ENCODE results near the gene PLK5. TPM values are rescaled to one million over a fixed set of nuclear protein-coding genes. Genes with fewer than 3 reads are reported as not detected.
"Not testable (repeated sequence)": the region's sequence is repeated elsewhere in the genome, so short reads cannot be mapped to it uniquely, and the experiment has no call there.

The PLK5 gene
- total RNA-seq, 1 donor from 2014 or later, result not detected

GRCh38 chr19:1538978-1539377 lies 15.1 kb downstream of the PLK5 start:
- Mint-ChIP-seq H3K9me3 (no peaks in the 10 kb centered on the region), H3K4me3 (no peak overlapping the region), H3K27me3 (ENCODE audit: low read depth) (peaks cover 18% of the 10 kb centered on the region), H3K27ac (ENCODE audit: unreplicated experiment) (no peak overlapping the region), H3K36me3 (ENCODE audit: low read depth) (no peaks in the 10 kb centered on the region), H3K4me1 (no peaks in the 10 kb centered on the region)
- DNase-seq (ENCODE audit: low read depth, low spot score), result no peak
- TF ChIP-seq CTCF (conservative IDR thresholded peaks at IDR 0.05), result no peak

- H3K4me1 Mint-ChIP-seq; H3K4me3 Mint-ChIP-seq; H3K9me3 Mint-ChIP-seq; DNase-seq (ENCODE audit: low read depth, low spot score); H3K36me3 Mint-ChIP-seq (ENCODE audit: low read depth); H3K27ac Mint-ChIP-seq (ENCODE audit: unreplicated experiment): not testable (repeated sequence)
- peaks cover 21% of the 10 kb centered on the region for H3K27me3 Mint-ChIP-seq (ENCODE audit: low read depth)
Observed at GRCh38 chr19:1539749-1540148, 15.9 kb downstream of the PLK5 start.

- no peak overlapping the region for H3K4me3 Mint-ChIP-seq
- H3K4me1 Mint-ChIP-seq, result no peaks in the 10 kb centered on the region
- DNase-seq (ENCODE audit: low read depth, low spot score), result no peak
- H3K36me3 Mint-ChIP-seq (ENCODE audit: low read depth), result no peaks in the 10 kb centered on the region
- no peaks in the 10 kb centered on the region for H3K9me3 Mint-ChIP-seq
- no peak overlapping the region for H3K27ac Mint-ChIP-seq (ENCODE audit: unreplicated experiment)
- TF ChIP-seq CTCF (conservative IDR thresholded peaks at IDR 0.05), result no peak
- peaks cover 22% of the 10 kb centered on the region for H3K27me3 Mint-ChIP-seq (ENCODE audit: low read depth)
Observed at GRCh38 chr19:1540365-1540925, 16.6 kb downstream of the PLK5 start.

- TF ChIP-seq CTCF (conservative IDR thresholded peaks at IDR 0.05), result no peak
- Mint-ChIP-seq H3K4me1 (no peaks in the 10 kb centered on the region), H3K4me3 (no peak overlapping the region), H3K36me3 (ENCODE audit: low read depth) (peaks cover 4% of the 10 kb centered on the region), H3K27ac (ENCODE audit: unreplicated experiment) (no peak overlapping the region), H3K27me3 (ENCODE audit: low read depth) (peaks cover 20% of the 10 kb centered on the region), H3K9me3 (no peaks in the 10 kb centered on the region)
- no peak for DNase-seq (ENCODE audit: low read depth, low spot score)
Observed at GRCh38 chr19:1549332-1549945, 25.6 kb downstream of the PLK5 start.

- H3K27ac Mint-ChIP-seq (ENCODE audit: unreplicated experiment), result no peak overlapping the region
- no peak for TF ChIP-seq CTCF (conservative IDR thresholded peaks at IDR 0.05)
- peak overlapping the region; percentile 39 for H3K4me3 Mint-ChIP-seq
- H3K36me3 Mint-ChIP-seq (ENCODE audit: low read depth), result peaks cover 4% of the 10 kb centered on the region
- H3K4me1 Mint-ChIP-seq, result no peaks in the 10 kb centered on the region
- H3K9me3 Mint-ChIP-seq, result no peaks in the 10 kb centered on the region
- H3K27me3 Mint-ChIP-seq (ENCODE audit: low read depth), result peaks cover 10% of the 10 kb centered on the region
- DNase-seq (ENCODE audit: low read depth, low spot score), result no peak
Observed at GRCh38 chr19:1551068-1552040, 27.5 kb downstream of the PLK5 start.
